HepG2 (cell line): ENCODE measurements around the gene SESN2. TPM values are rescaled to one million over a fixed set of nuclear protein-coding genes. Genes with fewer than 3 reads are reported as not detected.
A peak's percentile ranks its signal among the peaks of the same experiment; 100 is the strongest.

ENCODE experiments used
- CBX5 ChIP-seq: sonication (generic); formaldehyde crosslinking; IDR thresholded peaks from 2 replicates; pipeline ENCODE4 v1.4.0; 2020; ENCODE audit warnings: missing genetic modification reagents, borderline replicate concordance
- HDAC1 ChIP-seq: sonication (generic); formaldehyde crosslinking; IDR thresholded peaks from 2 replicates; pipeline ENCODE4 v1.5.1; 2020; ENCODE audit warnings: mild to moderate bottlenecking, missing genetic modification reagents
- KDM4B ChIP-seq: sonication (generic); formaldehyde crosslinking; IDR thresholded peaks from 2 replicates; pipeline ENCODE4 v1.4.0; 2020; ENCODE audit warnings: missing genetic modification reagents
- PAX8 ChIP-seq: sonication (generic); formaldehyde crosslinking; IDR thresholded peaks from 2 replicates; pipeline ENCODE4 v1.8.0; 2022; ENCODE audit warnings: mild to moderate bottlenecking, missing genetic modification reagents, borderline replicate concordance
- SMAD1 ChIP-seq: sonication (generic); formaldehyde crosslinking; IDR thresholded peaks from 2 replicates; pipeline ENCODE4 v1.4.0; 2020; ENCODE audit warnings: missing genetic modification reagents, low read depth, mild to moderate bottlenecking, borderline replicate concordance
- YEATS2 ChIP-seq: sonication (generic); formaldehyde crosslinking; IDR thresholded peaks from 2 replicates; pipeline ENCODE4 v1.4.0; 2020; ENCODE audit warnings: missing genetic modification reagents, borderline replicate concordance
- ZNF33B ChIP-seq: sonication (generic); formaldehyde crosslinking; IDR thresholded peaks from 2 replicates; pipeline ENCODE4 v1.5.1; 2020; ENCODE audit warnings: mild to moderate bottlenecking, missing genetic modification reagents
- polyA plus RNA-seq, 8 experiments: library from polyadenylated mRNA; depleted of rRNA in 3 of 8; stranded (reverse) in 7 of 8; unstranded in 1 of 8; fragments of >200 nt; fragmentation: Illumina TruSeq in 4 of 8; extraction: Trizol in 4 of 8; gene quantifications; 2 replicates each; pipeline versions ENCODE4 v1.2.1 to v1.2.3, GENCODE V29; 2011 to 2016; ENCODE audit warnings: low read depth in 4 of 8, missing spikeins in 1 of 8, mixed read lengths in 1 of 8; ENCODE audit not compliant: insufficient read depth in 1 of 8
- total RNA-seq, 5 experiments: library from RNA; depleted of rRNA; stranded (reverse); fragments of >200 nt; fragmentation: Illumina TruSeq; extraction: Trizol; gene quantifications; 2 replicates each; pipeline ENCODE4 v1.2.3, GENCODE V29; 2016; ENCODE audit warnings: low read depth in 1 of 5
- TF ChIP-seq, protein P1 (sequence below): sonication (generic); formaldehyde crosslinking; IDR thresholded peaks from 2 replicates; pipeline ENCODE4 v1.8.0; 2022; ENCODE audit warnings: low read depth, missing genetic modification reagents
- TF ChIP-seq, protein P2 (sequence below): sonication (generic); formaldehyde crosslinking; IDR thresholded peaks from 2 replicates; pipeline ENCODE4 v1.9.0; 2022; ENCODE audit warnings: missing genetic modification reagents, mild to moderate bottlenecking, borderline replicate concordance
- TF ChIP-seq, protein P3 (sequence below), 2 experiments: sonication (generic) in 1 of 2; formaldehyde crosslinking in 1 of 2; IDR thresholded peaks; 2 replicates each; pipeline versions ENCODE4 v1.4.0 to v1.6.1; 2018 to 2020; ENCODE audit warnings: missing genetic modification reagents in 2 of 2, borderline replicate concordance in 1 of 2, low read depth in 1 of 2, mild to moderate bottlenecking in 1 of 2, missing biosample characterization in 1 of 2
- TF ChIP-seq, protein P4 (sequence below): sonication (generic); formaldehyde crosslinking; IDR thresholded peaks from 2 replicates; pipeline ENCODE4 v1.5.0; 2020; ENCODE audit warnings: mild to moderate bottlenecking, missing genetic modification reagents, borderline replicate concordance

SESN2 gene
- total and polyA plus RNA-seq, 2 of the 13 experiments (the other 11 are each of a cell fraction or from before 2014, with no cell fraction given): 13.2 to 19.1 TPM

DNA sequence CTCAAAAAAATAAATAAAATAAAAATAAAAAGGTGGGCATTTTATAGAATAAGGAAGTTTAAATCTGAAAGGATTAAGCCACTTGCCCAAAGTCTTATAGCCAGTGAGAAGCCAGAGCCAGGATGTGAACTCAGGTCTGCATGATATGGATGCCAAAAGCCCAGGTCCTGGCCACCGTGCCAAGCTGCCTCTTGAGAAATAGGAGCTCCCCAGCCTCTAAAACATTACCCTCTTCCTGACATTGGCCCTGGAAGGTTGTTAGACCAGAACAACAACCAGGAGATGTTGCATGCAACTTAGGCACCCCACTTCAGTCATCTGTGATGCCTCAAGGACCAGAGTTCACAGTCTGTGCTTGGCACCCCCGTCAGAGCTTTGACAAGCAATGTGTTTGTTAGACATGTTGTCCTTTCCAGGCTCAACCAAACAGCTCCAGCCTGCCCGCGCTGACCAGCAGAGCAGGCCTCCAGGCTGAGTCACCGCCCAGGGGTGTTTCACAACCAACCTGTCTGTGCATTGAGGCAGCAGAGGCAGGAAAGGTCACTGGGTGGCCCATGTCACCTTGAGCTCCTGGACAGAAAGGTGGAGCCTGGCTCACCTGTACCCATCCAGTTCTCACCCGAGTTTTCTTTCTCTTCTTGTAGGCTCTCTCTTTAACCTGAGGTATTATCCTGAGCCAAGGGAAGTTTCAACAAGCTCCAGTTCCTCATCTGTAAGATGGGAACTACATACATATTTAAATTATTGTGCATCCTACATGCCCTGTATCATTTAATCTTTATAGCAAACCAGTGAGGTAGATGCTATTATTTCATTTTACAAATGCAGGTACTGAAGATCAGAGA lies 54.6 kb downstream of the SESN2 start (continued):
- TF ChIP-seq, protein P1, sequence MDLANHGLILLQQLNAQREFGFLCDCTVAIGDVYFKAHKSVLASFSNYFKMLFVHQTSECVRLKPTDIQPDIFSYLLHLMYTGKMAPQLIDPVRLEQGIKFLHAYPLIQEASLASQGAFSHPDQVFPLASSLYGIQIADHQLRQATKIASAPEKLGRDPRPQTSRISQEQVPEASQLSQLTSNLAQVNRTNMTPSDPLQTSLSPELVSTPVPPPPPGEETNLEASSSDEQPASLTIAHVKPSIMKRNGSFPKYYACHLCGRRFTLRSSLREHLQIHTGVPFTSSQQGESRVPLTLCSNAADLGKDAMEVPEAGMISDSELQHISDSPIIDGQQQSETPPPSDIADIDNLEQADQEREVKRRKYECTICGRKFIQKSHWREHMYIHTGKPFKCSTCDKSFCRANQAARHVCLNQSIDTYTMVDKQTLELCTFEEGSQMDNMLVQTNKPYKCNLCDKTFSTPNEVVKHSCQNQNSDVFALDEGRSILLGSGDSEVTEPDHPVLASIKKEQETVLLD: no peak
- TF ChIP-seq KDM4B (0 out of 2 replicates have a peak, but pooled peaks have one; percentile 21), CBX5 (CRISPR knock-in tag) (peak; percentile 93; the same call in 1 of the 2 replicates), PAX8 (CRISPR knock-in tag) (no peak), ZNF33B (CRISPR knock-in tag) (0 out of 2 replicates have a peak, but pooled peaks have one; percentile 59), SMAD1 (peak; percentile 32; the same call in 1 of the 2 replicates), HDAC1 (CRISPR knock-in tag) (peak; percentile 72), YEATS2 (peak; percentile 59; the same call in 1 of the 2 replicates)
- TF ChIP-seq, protein P2, sequence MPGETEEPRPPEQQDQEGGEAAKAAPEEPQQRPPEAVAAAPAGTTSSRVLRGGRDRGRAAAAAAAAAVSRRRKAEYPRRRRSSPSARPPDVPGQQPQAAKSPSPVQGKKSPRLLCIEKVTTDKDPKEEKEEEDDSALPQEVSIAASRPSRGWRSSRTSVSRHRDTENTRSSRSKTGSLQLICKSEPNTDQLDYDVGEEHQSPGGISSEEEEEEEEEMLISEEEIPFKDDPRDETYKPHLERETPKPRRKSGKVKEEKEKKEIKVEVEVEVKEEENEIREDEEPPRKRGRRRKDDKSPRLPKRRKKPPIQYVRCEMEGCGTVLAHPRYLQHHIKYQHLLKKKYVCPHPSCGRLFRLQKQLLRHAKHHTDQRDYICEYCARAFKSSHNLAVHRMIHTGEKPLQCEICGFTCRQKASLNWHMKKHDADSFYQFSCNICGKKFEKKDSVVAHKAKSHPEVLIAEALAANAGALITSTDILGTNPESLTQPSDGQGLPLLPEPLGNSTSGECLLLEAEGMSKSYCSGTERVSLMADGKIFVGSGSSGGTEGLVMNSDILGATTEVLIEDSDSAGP (CRISPR knock-in tag): peak; percentile 27; the same call in 1 of the 2 replicates
- TF ChIP-seq, protein P3, sequence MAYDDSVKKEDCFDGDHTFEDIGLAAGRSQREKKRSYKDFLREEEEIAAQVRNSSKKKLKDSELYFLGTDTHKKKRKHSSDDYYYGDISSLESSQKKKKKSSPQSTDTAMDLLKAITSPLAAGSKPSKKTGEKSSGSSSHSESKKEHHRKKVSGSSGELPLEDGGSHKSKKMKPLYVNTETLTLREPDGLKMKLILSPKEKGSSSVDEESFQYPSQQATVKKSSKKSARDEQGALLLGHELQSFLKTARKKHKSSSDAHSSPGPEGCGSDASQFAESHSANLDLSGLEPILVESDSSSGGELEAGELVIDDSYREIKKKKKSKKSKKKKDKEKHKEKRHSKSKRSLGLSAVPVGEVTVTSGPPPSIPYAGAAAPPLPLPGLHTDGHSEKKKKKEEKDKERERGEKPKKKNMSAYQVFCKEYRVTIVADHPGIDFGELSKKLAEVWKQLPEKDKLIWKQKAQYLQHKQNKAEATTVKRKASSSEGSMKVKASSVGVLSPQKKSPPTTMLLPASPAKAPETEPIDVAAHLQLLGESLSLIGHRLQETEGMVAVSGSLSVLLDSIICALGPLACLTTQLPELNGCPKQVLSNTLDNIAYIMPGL (CRISPR knock-in tag; IDR thresholded peaks at IDR 0.05; ENCODE audit: borderline replicate concordance in 1 of 2, low read depth in 1 of 2): peak; percentile 21 to 60; a peak in 1 of 4 replicates
- TF ChIP-seq, protein P4, sequence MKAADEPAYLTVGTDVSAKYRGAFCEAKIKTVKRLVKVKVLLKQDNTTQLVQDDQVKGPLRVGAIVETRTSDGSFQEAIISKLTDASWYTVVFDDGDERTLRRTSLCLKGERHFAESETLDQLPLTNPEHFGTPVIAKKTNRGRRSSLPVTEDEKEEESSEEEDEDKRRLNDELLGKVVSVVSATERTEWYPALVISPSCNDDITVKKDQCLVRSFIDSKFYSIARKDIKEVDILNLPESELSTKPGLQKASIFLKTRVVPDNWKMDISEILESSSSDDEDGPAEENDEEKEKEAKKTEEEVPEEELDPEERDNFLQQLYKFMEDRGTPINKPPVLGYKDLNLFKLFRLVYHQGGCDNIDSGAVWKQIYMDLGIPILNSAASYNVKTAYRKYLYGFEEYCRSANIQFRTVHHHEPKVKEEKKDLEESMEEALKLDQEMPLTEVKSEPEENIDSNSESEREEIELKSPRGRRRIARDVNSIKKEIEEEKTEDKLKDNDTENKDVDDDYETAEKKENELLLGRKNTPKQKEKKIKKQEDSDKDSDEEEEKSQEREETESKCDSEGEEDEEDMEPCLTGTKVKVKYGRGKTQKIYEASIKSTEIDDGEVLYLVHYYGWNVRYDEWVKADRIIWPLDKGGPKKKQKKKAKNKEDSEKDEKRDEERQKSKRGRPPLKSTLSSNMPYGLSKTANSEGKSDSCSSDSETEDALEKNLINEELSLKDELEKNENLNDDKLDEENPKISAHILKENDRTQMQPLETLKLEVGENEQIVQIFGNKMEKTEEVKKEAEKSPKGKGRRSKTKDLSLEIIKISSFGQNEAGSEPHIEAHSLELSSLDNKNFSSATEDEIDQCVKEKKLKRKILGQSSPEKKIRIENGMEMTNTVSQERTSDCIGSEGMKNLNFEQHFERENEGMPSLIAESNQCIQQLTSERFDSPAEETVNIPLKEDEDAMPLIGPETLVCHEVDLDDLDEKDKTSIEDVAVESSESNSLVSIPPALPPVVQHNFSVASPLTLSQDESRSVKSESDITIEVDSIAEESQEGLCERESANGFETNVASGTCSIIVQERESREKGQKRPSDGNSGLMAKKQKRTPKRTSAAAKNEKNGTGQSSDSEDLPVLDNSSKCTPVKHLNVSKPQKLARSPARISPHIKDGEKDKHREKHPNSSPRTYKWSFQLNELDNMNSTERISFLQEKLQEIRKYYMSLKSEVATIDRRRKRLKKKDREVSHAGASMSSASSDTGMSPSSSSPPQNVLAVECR (CRISPR knock-in tag): peak; percentile 45; the same call in 1 of the 2 replicates
